Peyer's patch (tissue), 4 donors: Measurements from ENCODE around the gene MAD1L1. TPM values are rescaled to one million over a fixed set of nuclear protein-coding genes. Genes with fewer than 3 reads are reported as not detected.

ENCODE experiments used
- DNase-seq, 3 donors: peaks; one replicate each; pipeline ENCODE4 v3.0.0-alpha.2; 2017 to 2019
- H3K27ac ChIP-seq, 4 donors: fragments of 200-600 bp; sonication (generic); one replicate each; pipeline ENCODE4 v1.5.1; 2016 to 2019
- H3K27me3 ChIP-seq, 2 donors: fragments of 200-600 bp; sonication (generic); one replicate each; pipeline ENCODE4 v1.5.1; 2019
- H3K36me3 ChIP-seq, 3 donors: fragments of 200-600 bp; sonication (generic); one replicate each; pipeline ENCODE4 v1.5.1; 2016 to 2019
- H3K4me1 ChIP-seq, 4 donors: fragments of 200-600 bp; sonication (generic); one replicate each; pipeline ENCODE4 v1.5.1; 2016 to 2019
- H3K4me3 ChIP-seq, 4 donors: fragments of 200-600 bp; sonication (generic); 1 replicate in 3 of 4; 2 replicates in 1 of 4; pipeline ENCODE4 v1.5.1; 2016 to 2019; ENCODE audit warnings: mild to moderate bottlenecking in 1 of 4
- H3K9me3 ChIP-seq, 4 donors: fragments of 200-600 bp; sonication (generic); one replicate each; pipeline ENCODE4 v1.5.1; 2016 to 2019; ENCODE audit warnings: mild to moderate bottlenecking in 1 of 4
- CTCF ChIP-seq, 6 experiments: fragments of 450-650 bp in 4 of 6; fragments of 200-600 bp in 2 of 6; sonication (generic) in 1 of 6; IDR thresholded peaks; one replicate each; pipeline ENCODE4 v1.5.1; 2017 to 2019; ENCODE audit warnings: antibody characterized with exemption in 6 of 6, mild to moderate bottlenecking in 3 of 6, moderate library complexity in 1 of 6
- POLR2A ChIP-seq, 2 donors: fragments of 450-650 bp; IDR thresholded peaks; one replicate each; pipeline ENCODE4 v1.5.1; 2017; ENCODE audit warnings: antibody characterized with exemption in 2 of 2, mild to moderate bottlenecking in 2 of 2, moderate library complexity in 2 of 2
- total RNA-seq, 4 donors: library from RNA; depleted of rRNA; stranded (reverse); fragments of >200 nt; gene quantifications; one replicate each; pipeline ENCODE4 v1.1.0, GENCODE V29; 2016

The MAD1L1 gene
- total RNA-seq, 4 donors from 2014 or later = 43.9 to 417 (median 59.1) TPM

GRCh38 chr7:2100278-2101208, 132.2 kb downstream of the MAD1L1 start:
- H3K9me3 ChIP-seq = no peaks in the 10 kb centered on the region
- no peak overlapping the region for H3K4me3 ChIP-seq
- H3K27me3 ChIP-seq = no peaks in the 10 kb centered on the region
- DNase-seq = peak in 2 of 3 donors; percentile 73 to 85
- H3K27ac ChIP-seq = no peak overlapping the region
- H3K4me1 ChIP-seq = peaks cover 0 to 16% (median 7%) of the 10 kb centered on the region in 4 donors
- TF ChIP-seq POLR2A (IDR thresholded peaks at IDR 0.05) (no peak), CTCF (IDR thresholded peaks at IDR 0.05) (peak in 1 of 6 experiments; percentile 19)
- no peaks in the 10 kb centered on the region for H3K36me3 ChIP-seq

- H3K27me3 ChIP-seq = no peaks in the 10 kb centered on the region
- peak overlapping the region in 1 of 4 donors; percentile 20 for H3K27ac ChIP-seq
- TF ChIP-seq CTCF (IDR thresholded peaks at IDR 0.05) = no peak
- TF ChIP-seq POLR2A (IDR thresholded peaks at IDR 0.05) = no peak
- H3K36me3 ChIP-seq = no peaks in the 10 kb centered on the region
- H3K4me1 ChIP-seq = peaks cover 0 to 14% (median 5%) of the 10 kb centered on the region in 4 donors
- H3K4me3 ChIP-seq = no peak overlapping the region
- no peaks in the 10 kb centered on the region for H3K9me3 ChIP-seq
- DNase-seq = peak in 2 of 3 donors; percentile 45 to 66
Observed at GRCh38 chr7:2099048-2099957, 133.4 kb downstream of the MAD1L1 start.

GRCh38 chr7:2098496-2098895, 134.2 kb downstream of the MAD1L1 start:
- Histone ChIP-seq H3K36me3 (no peaks in the 10 kb centered on the region), H3K4me1 (peaks cover 0 to 14% (median 1%) of the 10 kb centered on the region in 4 donors), H3K4me3 (no peak overlapping the region), H3K9me3 (no peaks in the 10 kb centered on the region), H3K27ac (no peak overlapping the region), H3K27me3 (no peaks in the 10 kb centered on the region)
- DNase-seq = no peak
- no peak for TF ChIP-seq CTCF (IDR thresholded peaks at IDR 0.05)
- TF ChIP-seq POLR2A (IDR thresholded peaks at IDR 0.05) = no peak

GRCh38 chr7:2098056-2098455, 134.7 kb downstream of the MAD1L1 start:
- TF ChIP-seq POLR2A (IDR thresholded peaks at IDR 0.05) (no peak), CTCF (IDR thresholded peaks at IDR 0.05) (no peak)
- no peak for DNase-seq
- H3K36me3 ChIP-seq = no peaks in the 10 kb centered on the region
- H3K4me3 ChIP-seq = no peak overlapping the region
- H3K27ac ChIP-seq = no peak overlapping the region
- no peaks in the 10 kb centered on the region for H3K9me3 ChIP-seq
- H3K27me3 ChIP-seq = no peaks in the 10 kb centered on the region
- peaks cover 0 to 14% (median 0%) of the 10 kb centered on the region in 4 donors for H3K4me1 ChIP-seq

- DNase-seq = no peak
- H3K4me1 ChIP-seq = peaks cover 0 to 14% (median 0%) of the 10 kb centered on the region in 4 donors
- no peak overlapping the region for H3K27ac ChIP-seq
- no peaks in the 10 kb centered on the region for H3K27me3 ChIP-seq
- no peak overlapping the region for H3K4me3 ChIP-seq
- no peaks in the 10 kb centered on the region for H3K36me3 ChIP-seq
- no peaks in the 10 kb centered on the region for H3K9me3 ChIP-seq
- no peak for TF ChIP-seq POLR2A (IDR thresholded peaks at IDR 0.05)
- no peak for TF ChIP-seq CTCF (IDR thresholded peaks at IDR 0.05)
Observed at GRCh38 chr7:2097492-2097891, 135.3 kb downstream of the MAD1L1 start.
